Frontal cortex (tissue), 4 donors: ENCODE measurements around the gene MCUR1. TPM values are rescaled to one million over a fixed set of nuclear protein-coding genes. Genes with fewer than 3 reads are reported as not detected.

Experiments
- DNase-seq, 2 donors: peaks; one replicate each; pipeline ENCODE4 v3.0.0; 2012; ENCODE audit warnings: low spot score in 2 of 2
- FAIRE-seq: peaks from 2 replicates; lab custom pipeline; 2012; peaks lifted over from hg19 to GRCh38; lab: Jason Lieb, UNC
- total RNA-seq: library from RNA; depleted of rRNA; stranded (reverse); fragments of >200 nt; gene quantifications from one replicate; pipeline ENCODE4 v1.2.3, GENCODE V29; 2014
- donor health status: control.
- donor health status: control.
- donor health status: control.

Gene MCUR1
- total RNA-seq, 1 donor from 2014 or later = 25.3 TPM

DNA sequence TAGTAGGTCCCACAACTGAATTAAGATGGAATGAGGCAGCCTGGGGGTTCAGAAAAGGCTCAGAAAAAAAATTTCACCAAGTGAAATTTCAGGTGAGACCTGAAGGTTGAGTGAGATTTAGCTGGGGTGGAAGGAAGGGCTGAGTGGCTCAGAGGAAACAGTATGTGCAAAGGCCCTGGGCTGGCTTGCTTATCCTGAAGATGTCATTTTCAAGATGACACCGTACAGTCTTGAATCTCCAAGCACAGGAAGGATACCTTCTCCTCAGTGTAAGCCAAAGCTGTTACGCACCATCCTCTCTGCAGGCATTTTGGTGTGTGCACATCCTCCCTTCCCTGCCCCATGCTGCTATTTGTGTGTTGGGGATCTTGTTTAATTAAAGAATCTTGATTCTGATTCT is 59.7 kb downstream of the MCUR1 start:
- DNase-seq (no peak), FAIRE-seq (no peak)

DNA sequence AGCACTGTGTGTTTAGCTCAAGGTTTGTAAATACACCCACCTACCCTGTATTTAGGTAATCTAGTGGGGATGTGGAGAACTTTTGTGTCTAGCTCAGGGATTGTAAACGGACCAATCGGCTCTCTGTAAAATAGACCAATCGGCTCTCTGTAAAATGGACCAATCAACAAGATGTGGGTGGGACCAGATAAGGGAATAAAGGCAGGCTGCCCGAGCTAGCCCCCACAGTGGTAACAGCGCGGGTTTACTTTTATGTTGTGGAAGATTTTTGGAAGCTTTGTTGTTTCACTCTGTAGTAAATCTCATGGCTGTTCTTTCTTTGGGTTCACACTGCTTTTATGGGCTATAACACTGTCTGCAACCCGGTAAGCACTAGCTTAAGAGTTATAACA is 70.6 kb downstream of the MCUR1 start:
- no peak for FAIRE-seq
- no peak for DNase-seq

DNA sequence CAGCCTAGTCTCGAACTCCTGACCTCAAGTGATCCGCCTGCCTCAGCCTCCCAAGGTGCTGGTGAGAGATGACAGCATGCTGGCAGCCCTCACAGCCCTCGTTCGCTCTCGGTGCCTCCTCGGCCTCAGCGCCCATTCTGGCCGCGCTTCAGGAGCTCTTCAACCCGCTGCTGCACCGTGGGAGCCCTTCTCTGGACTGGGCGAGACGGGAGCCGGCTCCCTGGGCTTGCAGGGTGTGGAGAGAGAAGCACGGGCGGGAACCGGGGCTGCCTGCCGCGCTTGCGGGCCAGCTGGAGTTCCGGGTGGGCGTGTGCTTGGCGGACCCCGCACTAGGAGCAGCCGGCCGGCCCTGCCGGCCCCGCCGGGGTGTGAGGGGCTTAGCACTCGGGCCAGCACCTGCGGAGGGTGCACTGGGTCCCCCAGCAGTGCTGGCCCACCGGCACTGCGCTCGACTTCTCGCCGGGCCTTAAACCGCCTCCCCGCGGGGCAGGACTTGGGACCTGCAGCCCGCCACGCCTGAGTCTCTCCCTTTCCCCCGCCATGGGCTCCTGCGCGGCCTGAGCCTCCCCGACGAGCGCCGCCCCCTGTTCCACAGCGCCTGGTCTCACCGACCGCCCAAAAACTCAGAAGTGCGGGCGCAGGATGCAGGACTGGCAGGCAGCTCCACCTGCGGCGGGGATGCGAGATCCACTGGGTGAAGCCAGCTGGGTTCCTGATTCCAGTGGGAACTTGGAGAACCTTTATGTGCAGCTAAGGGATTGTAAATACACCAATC is 71.2 kb downstream of the MCUR1 start:
- FAIRE-seq (no peak), DNase-seq (no peak)

DNA sequence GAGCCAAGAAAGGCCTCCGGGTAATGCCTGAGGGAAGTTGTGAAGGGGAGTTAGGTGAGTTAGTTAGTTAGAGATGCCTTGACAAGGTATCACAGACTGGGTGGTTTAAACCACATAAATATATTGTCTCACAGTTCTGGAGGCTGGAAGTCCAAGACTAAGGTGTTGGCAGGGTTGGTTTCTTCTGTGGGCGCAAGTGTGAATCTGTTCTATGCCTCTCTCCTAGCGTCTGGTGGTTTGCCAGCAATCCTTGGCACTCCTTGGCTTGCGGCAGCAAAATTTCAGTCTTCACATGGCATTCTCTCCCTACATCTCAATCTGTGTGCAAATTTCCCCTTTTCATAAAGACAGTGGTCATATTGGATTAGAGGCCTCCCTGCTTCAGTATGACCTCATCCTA is 73.0 kb downstream of the MCUR1 start:
- no peak for DNase-seq
- no peak for FAIRE-seq

Other genes starting within 250 kb of the MCUR1 start
- 25.3 TPM for gene SIRT5, start 240.0 kb downstream of the MCUR1 start, total RNA-seq
- gene NOL7, start 199.2 kb downstream of the MCUR1 start, total RNA-seq = 46.5 TPM
- 91.3 TPM for gene RANBP9, start 102.7 kb downstream of the MCUR1 start, total RNA-seq
- gene RNF182, start 110.4 kb upstream of the MCUR1 start, total RNA-seq = 35.1 TPM